NCI-H128 (cell line): ENCODE measurements around the gene RETREG1.

Experiments used
- DNase-seq: peaks from one replicate; lab custom pipeline; 2025; ENCODE audit not compliant: unreplicated experiment; lab: John Stamatoyannopoulos, UW

RETREG1 gene

DNA sequence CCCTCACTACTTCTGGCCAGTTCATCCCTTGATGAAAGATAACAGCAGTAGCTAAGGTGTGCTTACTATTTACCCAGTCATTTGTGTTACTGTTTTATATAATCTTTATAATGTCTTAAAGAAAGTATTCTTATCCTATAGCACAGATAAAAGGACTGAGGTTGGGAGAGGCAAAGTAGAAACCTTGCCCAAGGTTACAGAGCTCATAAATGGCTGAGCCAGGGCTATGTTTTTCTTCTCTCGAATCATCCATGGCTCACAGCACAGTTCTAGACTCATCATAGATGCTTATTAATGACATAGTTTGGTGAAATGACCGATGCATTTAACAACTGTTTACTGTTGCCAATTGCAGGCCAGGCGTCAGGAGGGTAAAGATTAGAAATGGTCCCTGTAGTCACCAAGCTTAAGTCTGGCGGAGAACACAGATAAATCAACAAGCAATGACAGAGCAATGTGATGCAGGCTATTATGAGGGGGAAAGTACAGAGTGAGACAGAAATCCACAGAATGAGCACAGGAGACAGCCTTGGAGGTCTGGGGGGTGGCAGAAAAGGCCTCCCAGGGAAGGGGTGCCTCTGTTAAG lies 85.6 kb downstream of the RETREG1 start:
- no peak for DNase-seq

DNA sequence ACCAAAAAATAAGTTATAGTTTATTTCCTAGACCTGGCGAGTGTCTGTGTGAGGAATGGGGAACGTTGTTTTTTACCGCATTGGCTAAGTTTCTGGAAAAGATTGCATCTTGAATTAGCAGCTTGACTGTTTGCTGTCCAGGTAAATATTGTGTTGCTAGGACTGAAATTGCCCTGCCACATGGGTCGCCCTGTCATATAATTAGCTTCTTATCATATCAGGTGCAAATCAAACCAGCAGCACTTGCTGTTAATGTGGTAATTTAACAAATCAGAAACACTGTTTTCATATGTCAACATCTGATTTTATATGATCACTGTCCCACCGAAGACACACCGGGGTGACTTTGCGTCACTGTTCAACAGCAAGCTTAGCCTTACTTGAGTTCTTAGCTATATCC lies 87.5 kb downstream of the RETREG1 start:
- no peak for DNase-seq

DNA sequence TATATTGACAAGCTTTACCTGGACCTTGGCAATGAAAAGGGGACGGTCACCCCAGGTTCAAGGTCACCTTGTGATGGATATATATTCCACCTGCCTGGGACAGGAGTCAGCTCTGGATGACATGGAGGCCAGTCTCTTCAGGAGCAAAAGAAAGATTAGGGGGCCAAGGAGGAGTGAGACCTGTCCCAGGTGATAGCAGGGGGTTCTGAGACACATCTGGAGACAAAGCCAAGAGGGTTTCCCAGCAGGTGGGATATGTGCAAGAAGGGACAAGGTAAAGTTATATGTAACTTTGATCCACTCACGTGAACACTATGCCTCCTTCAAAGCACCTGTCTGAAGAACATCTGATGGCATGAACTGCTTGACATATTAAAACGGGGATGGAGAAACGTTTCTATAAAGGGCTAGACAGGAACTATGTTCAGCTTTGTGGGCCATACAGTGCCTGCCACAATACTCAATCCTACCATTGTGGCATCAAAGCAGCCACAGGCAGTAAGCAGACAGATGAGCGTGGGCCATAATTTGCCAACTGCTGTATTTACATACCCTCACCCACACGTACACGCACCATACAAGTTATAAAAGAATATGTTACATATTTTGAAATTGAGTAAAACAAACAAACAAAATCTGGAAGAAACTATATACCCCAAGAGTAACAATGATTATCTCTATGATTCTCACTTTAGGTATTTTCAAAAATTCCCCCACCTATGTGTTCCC lies 88.3 kb downstream of the RETREG1 start:
- DNase-seq: no peak

DNA sequence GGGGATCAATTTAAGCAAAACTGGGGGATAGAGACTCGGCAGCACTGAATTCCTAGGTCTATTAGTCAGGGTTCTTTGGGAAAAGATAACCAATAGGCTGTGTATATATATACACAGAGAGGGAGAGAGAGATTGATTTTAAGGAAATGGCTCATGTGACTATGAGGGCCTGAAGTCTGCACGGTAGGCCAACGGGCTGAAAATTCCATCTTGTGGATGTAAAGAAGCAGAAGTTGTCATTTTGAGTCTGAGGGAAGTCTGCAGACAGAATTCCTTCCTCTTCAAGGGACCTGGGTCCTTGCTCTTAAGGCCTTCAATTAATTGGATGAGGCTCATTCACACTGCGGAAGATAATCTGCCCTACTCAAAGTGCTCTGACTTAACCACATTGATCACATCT lies 91.1 kb downstream of the RETREG1 start:
- no peak for DNase-seq

DNA sequence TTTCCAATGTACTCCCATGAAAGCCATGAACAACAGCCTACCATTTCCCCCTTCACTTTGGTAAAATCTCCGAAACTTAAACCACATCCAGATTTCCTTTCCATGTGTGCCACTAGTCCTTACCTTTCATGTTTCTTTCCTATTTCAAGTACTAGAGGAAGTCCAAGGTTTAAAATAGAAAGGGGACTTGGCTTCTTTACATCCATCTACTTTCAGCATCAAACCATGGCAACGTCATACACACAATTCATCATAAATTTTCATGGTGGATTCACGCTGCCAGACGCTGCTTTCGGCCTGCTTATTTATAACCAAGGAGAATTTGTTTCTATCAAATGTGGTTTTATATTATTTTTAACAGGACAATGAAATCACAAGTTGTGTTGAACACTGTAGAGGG lies 92.5 kb downstream of the RETREG1 start:
- DNase-seq: no peak

DNA sequence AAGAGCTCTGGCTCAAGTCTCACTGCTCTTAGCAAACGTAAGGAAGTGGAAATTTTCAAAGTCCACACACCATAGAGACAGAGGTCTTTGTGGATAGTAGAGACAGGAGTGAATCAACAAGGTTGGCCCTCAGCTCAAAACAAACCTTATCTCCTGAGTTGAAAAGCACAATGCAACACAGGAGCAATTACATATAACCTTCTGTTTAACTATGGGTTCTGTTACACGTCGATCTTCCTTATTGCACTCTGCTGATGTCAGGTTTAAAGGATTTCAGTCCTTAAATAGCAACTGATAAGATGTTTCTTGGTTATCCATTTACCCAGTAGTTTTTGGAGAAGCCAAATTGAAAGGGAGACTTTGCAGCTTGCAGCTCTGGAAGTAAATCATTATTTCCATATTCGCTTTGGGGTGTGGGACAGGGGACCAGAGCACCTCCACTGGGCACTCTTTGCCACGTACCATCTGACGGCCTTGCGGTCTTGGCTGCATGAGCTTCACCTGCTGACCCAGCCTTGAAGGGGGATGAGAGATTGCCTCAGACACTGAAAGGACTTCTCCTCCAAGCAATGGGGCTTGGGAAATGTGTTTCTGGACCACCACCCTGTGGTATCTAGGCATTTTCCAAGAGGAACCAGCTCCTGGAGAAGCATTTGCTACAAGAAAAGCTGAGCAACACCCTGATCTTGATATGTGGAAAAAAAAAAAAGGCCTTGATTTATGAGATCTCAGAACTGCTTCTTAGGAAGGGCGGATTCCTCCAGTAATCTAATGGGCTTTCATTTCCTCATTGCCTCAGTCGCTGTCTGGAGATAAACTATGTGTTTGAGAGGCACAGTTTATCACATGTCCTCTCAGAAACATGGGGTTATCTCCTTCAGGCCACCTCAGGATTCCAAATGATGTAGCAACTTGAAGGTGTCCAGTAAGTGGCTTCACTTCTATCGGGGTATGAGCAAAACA lies 95.0 kb downstream of the RETREG1 start:
- no peak for DNase-seq

DNA sequence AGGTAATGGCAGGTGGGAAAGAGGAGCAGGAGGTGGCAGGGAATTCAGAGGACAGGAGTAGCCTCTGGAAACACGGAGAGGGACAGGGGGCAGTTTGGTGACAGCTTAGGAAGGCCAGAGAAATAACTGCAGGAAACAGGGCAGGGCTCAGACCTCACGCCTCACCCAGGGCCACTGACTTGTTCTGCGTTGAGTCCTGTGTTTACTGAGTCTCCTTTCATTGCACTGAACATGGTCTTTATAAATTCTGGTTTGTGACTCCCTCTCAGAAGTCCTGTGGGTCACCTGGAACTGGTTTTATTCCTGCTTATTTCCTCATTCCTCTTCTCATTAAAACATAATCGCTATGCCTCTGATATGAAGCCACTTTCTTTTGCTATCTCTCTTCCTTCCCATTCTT lies 96.0 kb downstream of the RETREG1 start:
- DNase-seq: no peak

DNA sequence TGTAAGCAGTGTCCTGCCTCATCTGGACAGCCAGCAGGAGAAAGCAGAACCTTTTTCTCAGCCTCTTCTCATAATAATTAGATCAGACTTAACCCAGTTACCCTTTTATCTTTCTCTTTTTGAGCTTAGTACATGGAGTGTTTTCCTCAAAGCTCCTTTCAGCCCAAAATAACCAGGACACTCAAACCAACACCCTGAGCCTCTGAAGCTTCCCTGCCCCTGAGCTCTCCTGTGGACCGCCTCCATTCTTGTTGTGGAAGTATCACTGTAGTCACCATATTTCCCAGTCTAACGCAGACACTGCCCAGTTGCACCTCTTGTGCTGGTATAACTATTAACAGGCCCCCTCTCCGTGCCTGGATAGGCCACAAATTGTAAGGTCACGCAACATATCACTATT lies 97.4 kb downstream of the RETREG1 start:
- no peak for DNase-seq

DNA sequence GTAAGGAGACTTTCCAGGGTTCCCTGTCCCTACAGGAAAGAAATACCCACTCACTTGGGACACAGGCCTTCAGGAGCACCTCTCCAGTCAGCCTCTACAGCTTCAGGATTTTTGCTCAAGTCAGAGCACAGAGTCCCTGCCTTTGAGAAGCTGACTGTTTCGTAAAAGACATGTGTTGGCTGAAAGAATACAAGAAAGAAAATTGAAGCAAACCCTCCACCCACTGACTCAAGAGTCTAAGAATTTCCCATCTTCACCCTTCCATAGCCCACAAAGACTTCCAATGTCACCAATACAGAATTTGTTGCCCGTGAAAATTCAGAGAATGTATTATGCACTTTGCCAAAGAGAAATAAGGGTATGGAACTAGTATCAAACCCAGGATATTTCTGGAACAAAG lies 98.2 kb downstream of the RETREG1 start:
- no peak for DNase-seq

DNA sequence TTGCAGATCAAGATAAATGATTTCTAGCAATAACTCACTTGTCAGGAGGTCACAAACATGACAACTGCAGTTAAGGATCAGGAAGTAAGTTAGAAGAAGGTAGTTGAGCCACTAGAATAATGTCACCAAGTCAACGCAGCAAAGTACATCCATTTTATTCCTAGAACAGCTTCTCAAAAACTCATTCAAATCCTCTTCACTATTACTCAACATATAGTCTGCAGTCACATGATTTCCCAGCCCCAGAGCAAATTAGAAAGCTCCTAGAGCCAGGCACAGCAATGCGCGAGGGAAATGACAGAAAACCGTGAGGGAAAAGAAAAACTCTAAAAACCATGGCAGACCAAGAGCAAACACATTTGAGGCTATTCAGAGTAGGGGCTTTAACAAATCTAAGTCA lies 101.3 kb downstream of the RETREG1 start:
- DNase-seq: no peak

DNA sequence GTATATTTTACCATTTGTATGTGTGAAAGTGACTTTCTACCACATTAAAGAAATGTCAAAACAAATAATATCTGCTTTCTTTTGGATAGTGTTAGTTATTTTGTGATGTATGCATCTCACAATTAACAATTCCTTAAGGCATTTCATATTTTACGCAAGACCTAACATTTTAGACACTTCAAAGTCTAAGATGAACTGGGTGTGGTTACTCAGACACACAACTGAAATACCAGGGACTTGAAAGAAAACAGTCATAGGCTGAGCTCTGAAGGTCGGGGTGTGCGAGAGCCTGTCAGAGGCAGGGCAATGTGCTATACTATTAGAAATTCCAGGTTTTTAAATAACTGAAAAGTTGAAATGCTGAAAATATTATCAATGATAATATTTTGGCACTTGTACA lies 106.7 kb downstream of the RETREG1 start:
- no peak for DNase-seq

DNA sequence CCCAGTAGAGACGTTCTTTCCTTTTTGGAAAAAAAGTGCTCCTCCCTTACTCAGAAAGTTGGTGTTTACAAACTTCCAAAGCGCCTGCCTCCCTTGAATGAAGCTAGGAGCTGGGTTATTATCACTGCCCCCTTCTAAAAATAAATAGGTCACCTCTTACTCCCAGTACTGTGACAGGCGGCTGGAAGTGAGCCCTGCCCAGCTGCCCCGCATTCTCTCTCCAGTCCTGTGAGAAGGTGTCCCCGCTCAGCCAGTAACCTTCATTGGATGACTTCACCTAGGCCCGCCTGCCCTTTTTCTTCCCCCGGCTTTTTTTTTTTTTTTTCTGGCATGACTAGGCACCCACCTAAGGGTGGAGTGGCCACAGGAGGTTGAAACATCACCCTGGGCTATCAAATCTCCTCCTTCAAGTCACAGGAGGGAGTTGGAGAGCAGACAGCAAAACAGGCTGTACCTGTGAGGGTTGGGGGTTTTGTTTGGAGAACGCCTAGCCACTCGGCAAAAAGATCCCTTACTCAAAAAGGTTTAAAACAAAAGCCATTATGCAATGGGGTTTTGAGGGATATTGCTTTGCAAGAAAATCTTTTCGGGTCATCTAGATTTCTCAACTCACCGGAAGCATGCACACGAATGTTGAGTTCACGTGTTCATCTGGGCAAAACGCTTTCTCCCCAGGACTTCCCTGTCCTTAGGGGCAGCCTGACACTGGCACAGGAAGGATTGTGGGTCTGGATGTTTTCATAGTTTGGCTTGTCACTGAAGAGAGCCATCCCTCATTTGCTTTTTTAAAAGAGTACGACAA lies 107.9 kb downstream of the RETREG1 start:
- DNase-seq: no peak

DNA sequence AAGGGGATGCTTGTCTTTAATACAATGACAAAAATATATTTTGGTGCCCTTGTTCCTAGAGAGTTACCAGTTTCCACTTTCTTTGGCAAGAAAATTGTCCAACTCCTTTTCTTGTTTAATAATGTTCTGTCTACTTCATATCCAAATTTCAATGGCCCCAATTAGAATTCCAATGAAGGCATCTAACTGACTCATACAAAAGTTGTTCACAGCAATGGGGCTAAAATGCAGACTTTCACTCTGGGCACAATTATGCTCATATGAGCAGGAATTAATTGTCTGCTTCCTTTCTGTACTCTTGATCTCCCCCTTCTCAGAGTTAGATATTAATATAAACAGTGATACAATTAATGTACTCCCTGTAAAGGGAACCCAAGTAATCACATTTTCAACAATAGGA lies 109.1 kb downstream of the RETREG1 start:
- DNase-seq: no peak

DNA sequence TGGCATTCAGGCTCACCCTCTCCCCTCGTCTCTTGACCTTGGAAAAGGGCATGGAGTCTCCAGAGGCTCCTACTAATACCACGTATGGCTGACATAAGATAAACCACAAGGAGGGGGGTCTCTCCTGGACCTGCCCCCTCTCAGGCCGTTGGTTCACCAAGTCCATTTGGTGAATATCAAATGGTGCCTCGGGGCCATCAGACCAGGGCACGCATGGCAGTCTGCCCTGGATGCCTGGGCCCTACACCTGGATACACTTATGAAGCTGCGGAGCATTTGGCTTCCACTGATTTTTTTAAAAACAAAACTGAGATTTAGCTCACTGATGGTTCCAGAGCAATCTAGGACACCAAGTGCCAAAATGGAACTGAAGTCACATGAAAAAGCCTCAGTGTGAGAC lies 110.9 kb downstream of the RETREG1 start:
- DNase-seq: no peak

DNA sequence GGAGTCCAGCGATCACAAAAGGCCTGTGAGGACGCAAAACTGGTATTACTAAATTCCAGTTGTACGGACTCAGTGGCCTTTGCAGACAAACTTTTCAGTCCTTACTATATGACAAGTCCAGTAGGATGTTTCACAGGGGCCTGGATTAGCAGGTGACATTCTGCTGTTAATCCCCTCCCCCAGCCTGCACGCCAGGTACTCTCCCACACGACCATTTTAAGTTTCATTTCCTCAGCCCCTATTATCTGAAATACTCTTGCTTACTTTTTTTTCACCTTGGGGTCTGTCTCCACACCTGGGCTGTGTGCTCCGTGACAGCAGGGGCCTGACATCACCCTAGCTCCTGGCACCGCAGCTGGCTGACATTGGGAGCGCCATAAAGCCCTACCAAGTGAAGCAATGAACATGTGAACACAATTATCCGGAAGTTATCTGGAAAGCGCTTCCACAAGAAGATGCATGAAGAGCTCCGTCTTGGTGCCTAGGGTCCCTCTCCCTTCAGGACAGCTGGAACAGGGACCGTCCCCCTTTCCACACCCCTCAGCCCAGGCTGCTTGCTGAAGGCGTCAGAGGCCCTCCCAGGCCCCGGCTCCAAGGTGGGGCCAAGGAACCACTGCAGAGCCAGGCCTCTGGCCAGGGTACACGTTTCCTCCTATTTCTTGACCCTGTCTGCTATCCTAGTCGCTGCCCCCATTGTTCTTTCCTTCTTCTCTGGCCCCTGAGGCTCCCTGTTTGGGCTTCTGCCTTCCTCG lies 111.5 kb downstream of the RETREG1 start:
- no peak for DNase-seq

DNA sequence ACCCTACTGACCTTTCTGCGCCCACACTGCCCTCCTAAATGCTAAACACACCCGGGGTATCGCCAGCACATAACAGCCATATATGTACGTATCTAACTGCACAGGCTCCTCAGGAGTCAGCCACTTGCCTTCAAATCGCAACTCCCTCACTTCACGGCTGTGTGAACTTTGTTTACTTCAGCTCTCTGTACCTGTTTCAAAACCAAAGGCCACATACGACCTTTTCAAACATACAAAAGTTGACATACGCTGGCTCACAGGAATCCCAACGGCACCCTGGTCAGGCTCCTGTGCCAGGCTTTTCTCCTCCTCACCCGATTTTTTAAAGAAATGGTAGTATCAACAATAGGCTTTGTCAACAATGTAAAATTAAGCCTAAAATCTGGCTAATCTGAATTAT lies 112.2 kb downstream of the RETREG1 start:
- DNase-seq: no peak

DNA sequence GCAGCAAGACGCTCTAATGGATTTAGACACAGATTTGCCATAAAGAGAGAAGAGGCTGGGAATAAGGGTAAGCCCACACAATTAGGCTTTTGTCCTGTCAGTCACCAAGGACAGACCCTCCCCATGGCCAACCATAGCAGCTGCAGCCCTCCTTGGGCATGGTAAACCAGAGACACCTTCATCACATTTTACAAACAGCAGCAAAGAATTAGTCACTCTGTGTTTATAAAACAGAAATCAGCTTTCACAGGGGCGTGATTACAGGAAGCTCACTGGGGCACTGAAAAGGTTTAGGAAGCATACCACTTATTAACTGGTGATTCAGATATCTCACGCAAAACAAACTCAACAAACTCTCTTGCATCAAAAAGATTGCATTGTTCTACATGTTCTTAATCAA lies 113.9 kb downstream of the RETREG1 start:
- DNase-seq: no peak

DNA sequence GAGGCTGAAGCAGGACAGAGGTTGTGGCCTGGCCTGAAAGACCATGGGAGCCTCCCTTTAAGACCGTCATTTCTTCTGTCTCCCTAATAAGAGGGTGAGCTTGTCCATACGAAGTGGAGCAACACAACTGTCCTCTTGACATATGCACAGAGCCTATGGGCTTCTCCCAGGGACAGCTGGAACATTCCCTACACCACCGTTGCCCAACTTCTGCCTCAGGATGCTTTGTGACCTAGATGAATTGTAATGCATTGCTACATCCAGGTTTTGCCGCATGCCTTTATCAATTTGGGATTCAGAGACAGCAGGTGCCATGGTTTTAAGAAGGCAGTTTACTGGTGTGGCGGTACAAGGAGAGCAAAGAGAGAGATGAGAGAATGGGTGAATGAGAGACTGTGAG lies 116.8 kb downstream of the RETREG1 start:
- DNase-seq: no peak

DNA sequence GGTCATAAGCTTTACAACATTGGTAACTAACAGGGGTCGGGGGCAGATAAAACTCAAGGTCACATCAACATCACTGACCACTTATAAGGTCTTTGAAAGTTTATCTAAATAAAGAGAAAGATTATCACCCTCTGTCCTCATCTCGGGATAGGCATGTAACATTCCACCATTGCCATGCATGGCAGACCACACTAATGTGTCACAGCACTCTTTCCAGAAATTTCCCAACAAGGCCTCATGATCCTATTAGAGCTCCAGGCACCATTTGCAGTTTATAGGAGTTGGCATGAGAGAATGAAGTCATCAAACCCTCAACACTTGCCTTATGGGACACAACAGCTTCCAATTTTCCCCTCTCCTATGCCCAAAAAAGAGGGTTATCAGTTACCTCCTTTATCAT lies 119.3 kb downstream of the RETREG1 start:
- DNase-seq: no peak

DNA sequence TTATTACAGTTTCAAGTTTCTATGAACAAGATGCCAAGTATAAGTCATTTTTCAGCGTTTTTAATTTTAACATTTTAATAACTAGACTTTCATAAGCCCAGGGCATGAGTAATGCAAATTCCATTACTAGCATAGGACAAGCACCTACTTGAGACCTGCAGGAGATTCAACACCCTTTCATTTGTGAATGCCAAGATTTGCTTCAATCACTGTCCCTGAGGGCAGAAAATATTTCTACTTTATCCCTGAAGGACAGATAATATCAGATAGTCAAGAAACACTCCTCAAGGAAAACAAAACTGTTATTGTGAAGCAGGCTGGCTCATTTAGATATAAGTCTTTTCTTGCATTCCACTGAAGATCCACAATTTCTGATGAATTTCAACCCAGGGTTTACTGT lies 123.5 kb downstream of the RETREG1 start:
- DNase-seq: no peak
